ENCODE measurements around the gene DLG1. TPM values are rescaled to one million over a fixed set of nuclear protein-coding genes. Genes with fewer than 3 reads are reported as not detected.
A peak's percentile ranks its signal among the peaks of the same experiment; 100 is the strongest.
"Not testable (repeated sequence)": the region's sequence is repeated elsewhere in the genome, so short reads cannot be mapped to it uniquely, and the experiment has no call there.

DLG1 gene
- total RNA-seq, 1 donor from 2014 or later: 115 TPM

- DNase-seq (ENCODE audit: extremely low spot score in 2 of 2): no peak
- TF ChIP-seq POLR2AphosphoS5 (IDR thresholded peaks at IDR 0.05; ENCODE audit: insufficient read depth in 1 of 2, low read depth in 1 of 2) (no peak), POLR2A (IDR thresholded peaks at IDR 0.05) (no peak), CTCF (IDR thresholded peaks at IDR 0.05) (no peak)
- H3K4me1 ChIP-seq: peaks cover 11% of the 10 kb centered on the region
- no peak overlapping the region for H3K27ac ChIP-seq
- no peaks in the 10 kb centered on the region for H3K36me3 ChIP-seq
- no peak overlapping the region for H3K4me3 ChIP-seq
- no peaks in the 10 kb centered on the region for H3K9me3 ChIP-seq
- intact Hi-C loops (cut with DNase I): no loop called here
- H3K27me3 ChIP-seq: no peaks in the 10 kb centered on the region
Observed at GRCh38 chr3:197035577-197035976, 262.8 kb downstream of the DLG1 start.

GRCh38 chr3:197034778-197035177 is 263.6 kb downstream of the DLG1 start:
- intact Hi-C loops (cut with DNase I); H3K4me3 ChIP-seq; H3K27me3 ChIP-seq; DNase-seq (ENCODE audit: extremely low spot score in 2 of 2); H3K27ac ChIP-seq; H3K9me3 ChIP-seq; H3K36me3 ChIP-seq: not testable (repeated sequence)
- peaks cover 11% of the 10 kb centered on the region for H3K4me1 ChIP-seq

- H3K4me1 ChIP-seq: peaks cover 20% of the 10 kb centered on the region
- H3K36me3 ChIP-seq; intact Hi-C loops (cut with DNase I); H3K27ac ChIP-seq; H3K4me3 ChIP-seq; H3K27me3 ChIP-seq; H3K9me3 ChIP-seq; DNase-seq (ENCODE audit: extremely low spot score in 2 of 2): not testable (repeated sequence)
Observed at GRCh38 chr3:197033764-197034163, 264.6 kb downstream of the DLG1 start.

GRCh38 chr3:197031315-197032285 is 266.8 kb downstream of the DLG1 start:
- Histone ChIP-seq H3K4me3 (no peak overlapping the region), H3K36me3 (no peaks in the 10 kb centered on the region), H3K9me3 (no peaks in the 10 kb centered on the region), H3K4me1 (peaks cover 26% of the 10 kb centered on the region), H3K27ac (peak overlapping the region; percentile 69), H3K27me3 (no peaks in the 10 kb centered on the region)
- DNase-seq (ENCODE audit: extremely low spot score in 2 of 2): peak in 1 of 2 donors; percentile 94
- TF ChIP-seq POLR2A (IDR thresholded peaks at IDR 0.05): no peak
- peak; percentile 37 to 72 for TF ChIP-seq POLR2AphosphoS5 (IDR thresholded peaks at IDR 0.05; ENCODE audit: insufficient read depth in 1 of 2, low read depth in 1 of 2)
- intact Hi-C loops (cut with DNase I): no loop called here

- Histone ChIP-seq H3K27me3 (no peaks in the 10 kb centered on the region), H3K27ac (peak overlapping the region; percentile 69), H3K4me1 (peaks cover 26% of the 10 kb centered on the region), H3K9me3 (no peaks in the 10 kb centered on the region), H3K36me3 (no peaks in the 10 kb centered on the region), H3K4me3 (no peak overlapping the region)
- intact Hi-C loops (cut with DNase I): no loop called here
- no peak for TF ChIP-seq POLR2A (IDR thresholded peaks at IDR 0.05)
- no peak for TF ChIP-seq POLR2AphosphoS5 (IDR thresholded peaks at IDR 0.05; ENCODE audit: insufficient read depth in 1 of 2, low read depth in 1 of 2)
- no peak for TF ChIP-seq CTCF (IDR thresholded peaks at IDR 0.05)
- peak in 1 of 2 donors; percentile 83 for DNase-seq (ENCODE audit: extremely low spot score in 2 of 2)
Observed at GRCh38 chr3:197030379-197031314, 267.8 kb downstream of the DLG1 start.

- DNase-seq (ENCODE audit: extremely low spot score in 2 of 2): no peak
- H3K27ac ChIP-seq: peak within 1 kb of the TSS; percentile 69
- intact Hi-C loops (cut with DNase I): no loop called here
Observed at GRCh38 chr3:197029511-197030167, 268.8 kb downstream of the DLG1 start, which contains the start of gene MELTF. TSS of gene MELTF (minus strand) at chr3:197029817. CDS start at chr3:197029702, 115 bp downstream.

More at GRCh38 chr3:197029511-197030167, 268.8 kb downstream of the DLG1 start, which contains the start of gene MELTF:
- Histone ChIP-seq H3K27me3 (no peaks in the 10 kb centered on the region), H3K36me3 (no peaks in the 10 kb centered on the region), H3K4me3 (peak within 1 kb of the TSS; percentile 50 to 68), H3K9me3 (no peaks in the 10 kb centered on the region), H3K4me1 (peaks cover 26% of the 10 kb centered on the region)
- TF ChIP-seq CTCF (IDR thresholded peaks at IDR 0.05) (peak; percentile 55 to 70 (median 61)), POLR2A (IDR thresholded peaks at IDR 0.05) (no peak), POLR2AphosphoS5 (IDR thresholded peaks at IDR 0.05; ENCODE audit: insufficient read depth in 1 of 2, low read depth in 1 of 2) (no peak)
